ENCODE measurements around the gene MET.

DNA sequence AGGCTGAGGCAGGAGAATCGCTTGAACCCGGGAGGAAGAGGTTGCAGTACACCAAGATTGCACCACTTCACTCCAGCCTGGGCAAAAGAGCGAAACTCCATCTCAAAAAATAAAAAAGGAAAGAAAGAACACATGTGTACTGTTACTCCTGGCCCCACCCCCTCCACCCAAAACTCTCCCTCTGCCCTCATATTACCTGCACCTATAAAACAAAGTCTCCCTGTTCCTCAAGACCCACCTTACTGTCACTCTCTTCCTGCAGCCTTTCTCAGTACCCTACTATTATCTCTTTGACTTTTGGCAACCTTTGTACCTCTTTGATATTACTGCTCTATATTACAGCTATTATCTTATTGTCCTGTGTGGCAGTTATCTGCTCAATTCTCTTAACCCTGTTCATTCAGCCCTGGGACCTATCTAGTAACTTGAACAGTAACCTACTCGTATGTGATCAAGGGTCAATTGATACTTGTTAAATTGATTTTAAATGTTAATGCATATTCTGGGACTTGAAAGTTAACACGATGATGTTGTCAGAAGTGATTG, 121.9 kb downstream of the MET start:
- TF ChIP-seq EZH2 (IDR thresholded peaks at IDR 0.05; ENCODE audit: low read length, missing control alignments) = no peak
- TF ChIP-seq, protein P1, sequence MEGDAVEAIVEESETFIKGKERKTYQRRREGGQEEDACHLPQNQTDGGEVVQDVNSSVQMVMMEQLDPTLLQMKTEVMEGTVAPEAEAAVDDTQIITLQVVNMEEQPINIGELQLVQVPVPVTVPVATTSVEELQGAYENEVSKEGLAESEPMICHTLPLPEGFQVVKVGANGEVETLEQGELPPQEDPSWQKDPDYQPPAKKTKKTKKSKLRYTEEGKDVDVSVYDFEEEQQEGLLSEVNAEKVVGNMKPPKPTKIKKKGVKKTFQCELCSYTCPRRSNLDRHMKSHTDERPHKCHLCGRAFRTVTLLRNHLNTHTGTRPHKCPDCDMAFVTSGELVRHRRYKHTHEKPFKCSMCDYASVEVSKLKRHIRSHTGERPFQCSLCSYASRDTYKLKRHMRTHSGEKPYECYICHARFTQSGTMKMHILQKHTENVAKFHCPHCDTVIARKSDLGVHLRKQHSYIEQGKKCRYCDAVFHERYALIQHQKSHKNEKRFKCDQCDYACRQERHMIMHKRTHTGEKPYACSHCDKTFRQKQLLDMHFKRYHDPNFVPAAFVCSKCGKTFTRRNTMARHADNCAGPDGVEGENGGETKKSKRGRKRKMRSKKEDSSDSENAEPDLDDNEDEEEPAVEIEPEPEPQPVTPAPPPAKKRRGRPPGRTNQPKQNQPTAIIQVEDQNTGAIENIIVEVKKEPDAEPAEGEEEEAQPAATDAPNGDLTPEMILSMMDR (conservative IDR thresholded peaks at IDR 0.05 in 1 of 2, IDR thresholded peaks at IDR 0.05 in 1 of 2; ENCODE audit: low read depth in 1 of 2, low read length in 2 of 2) = no peak

Data from fibroblast of lung (primary cell).